Ascending aorta (tissue), 2 donors: Measurements from ENCODE around the gene PHACTR2. TPM values are rescaled to one million over a fixed set of nuclear protein-coding genes. Genes with fewer than 3 reads are reported as not detected.

Source experiments
- DNase-seq, 2 donors: peaks; one replicate each; pipeline ENCODE4 v3.0.0-alpha.2; 2019; ENCODE audit warnings: low spot score in 2 of 2
- H3K27ac ChIP-seq, 2 donors: fragments of 200-600 bp; sonication (generic); one replicate each; pipeline ENCODE4 v1.5.1; 2016 to 2017; ENCODE audit warnings: mild to moderate bottlenecking in 1 of 2
- H3K27me3 ChIP-seq: fragments of 200-600 bp; sonication (generic); one replicate; pipeline ENCODE4 v1.5.1; 2017
- H3K36me3 ChIP-seq, 2 donors: fragments of 200-600 bp; sonication (generic); one replicate each; pipeline ENCODE4 v1.5.1; 2016
- H3K4me1 ChIP-seq, 2 donors: fragments of 200-600 bp; sonication (generic); one replicate each; pipeline ENCODE4 v1.5.1; 2016 to 2017; ENCODE audit warnings: mild to moderate bottlenecking in 1 of 2
- H3K4me3 ChIP-seq, 2 donors: fragments of 200-600 bp; sonication (generic); one replicate each; pipeline ENCODE4 v1.5.1; 2016 to 2017; ENCODE audit warnings: mild to moderate bottlenecking in 1 of 2
- H3K9me3 ChIP-seq, 2 donors: fragments of 200-600 bp; sonication (generic); one replicate each; pipeline ENCODE4 v1.5.1; 2016
- CTCF ChIP-seq, 3 experiments: fragments of 200-600 bp in 2 of 3; fragments of 450-650 bp in 1 of 3; sonication (generic) in 2 of 3; IDR thresholded peaks; one replicate each; pipeline ENCODE4 v1.5.1; 2016 to 2019; ENCODE audit warnings: antibody characterized with exemption in 3 of 3, mild to moderate bottlenecking in 1 of 3, moderate library complexity in 1 of 3
- intact Hi-C: fragments of 100-400 bp; cut with DNase I; formaldehyde crosslinking; loops from one replicate; pipeline ENCODE4 v1.15.1; 2023
- total RNA-seq: library from RNA; depleted of rRNA; stranded (reverse); fragments of >200 nt; gene quantifications from one replicate; pipeline ENCODE4 v1.1.0, GENCODE V29; 2016

Gene PHACTR2
- total RNA-seq, 1 donor from 2014 or later = 112 TPM

DNA sequence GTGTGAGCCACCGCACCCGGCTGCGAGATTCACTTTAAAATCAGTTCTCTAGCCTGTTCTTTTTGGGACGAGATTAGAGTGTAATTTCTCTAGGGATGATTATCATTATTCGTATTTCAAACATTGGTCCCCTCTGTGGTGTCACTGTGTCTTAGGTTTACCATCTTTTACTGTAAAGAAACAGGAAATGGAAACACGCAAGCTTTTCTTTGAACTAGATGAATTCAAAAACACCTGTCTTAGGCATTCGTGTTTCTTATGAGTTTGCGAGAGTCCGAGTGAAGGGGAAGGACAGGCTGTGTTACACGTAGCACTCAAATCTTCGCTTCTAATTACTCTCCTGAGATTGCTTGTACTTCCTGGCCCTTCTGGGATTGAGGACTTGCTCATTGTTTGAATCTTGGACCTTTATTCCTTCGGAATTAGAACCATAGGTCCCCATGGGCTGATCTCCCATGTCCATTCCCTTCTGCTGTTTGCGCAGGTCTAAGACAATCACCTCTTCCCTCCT lies 61.6 kb downstream of the PHACTR2 start:
- no peaks in the 10 kb centered on the region for H3K36me3 ChIP-seq
- TF ChIP-seq CTCF (IDR thresholded peaks at IDR 0.05) = no peak
- H3K9me3 ChIP-seq = no peaks in the 10 kb centered on the region
- H3K4me3 ChIP-seq = no peak overlapping the region
- DNase-seq = no peak
- H3K27ac ChIP-seq = no peak overlapping the region
- H3K27me3 ChIP-seq = no peaks in the 10 kb centered on the region
- H3K4me1 ChIP-seq = peaks cover 5 to 25% of the 10 kb centered on the region in 2 donors
- intact Hi-C loops = no loop called here

DNA sequence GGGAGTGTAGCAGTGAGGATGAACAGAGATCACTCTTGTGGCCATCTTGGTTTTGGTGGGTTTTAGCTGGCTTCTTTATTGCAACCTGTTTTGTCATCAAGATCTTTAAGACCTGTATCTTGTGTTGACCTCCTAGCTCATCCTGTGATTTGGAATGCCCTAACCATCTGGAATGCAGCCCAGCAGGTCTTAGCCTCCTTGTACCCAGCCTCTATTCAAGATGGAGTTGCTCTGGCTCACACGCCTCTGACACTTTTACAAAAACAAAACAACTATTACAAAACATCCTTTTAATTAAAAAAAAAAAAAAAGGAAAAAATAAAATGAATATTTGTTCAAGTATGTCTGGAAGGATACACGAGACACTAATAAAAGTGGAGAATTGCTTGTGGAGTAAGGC lies 62.4 kb downstream of the PHACTR2 start:
- Histone ChIP-seq H3K36me3 (no peaks in the 10 kb centered on the region), H3K4me3 (no peak overlapping the region), H3K27ac (no peak overlapping the region), H3K9me3 (no peaks in the 10 kb centered on the region), H3K27me3 (no peaks in the 10 kb centered on the region), H3K4me1 (peaks cover 9 to 33% of the 10 kb centered on the region in 2 donors)
- no peak for DNase-seq
- TF ChIP-seq CTCF (IDR thresholded peaks at IDR 0.05) = no peak
- intact Hi-C loops = loop anchor here (5.0 kb wide), 1 partner anchor 43 kb away; no protein-coding TSS in a partner anchor

DNA sequence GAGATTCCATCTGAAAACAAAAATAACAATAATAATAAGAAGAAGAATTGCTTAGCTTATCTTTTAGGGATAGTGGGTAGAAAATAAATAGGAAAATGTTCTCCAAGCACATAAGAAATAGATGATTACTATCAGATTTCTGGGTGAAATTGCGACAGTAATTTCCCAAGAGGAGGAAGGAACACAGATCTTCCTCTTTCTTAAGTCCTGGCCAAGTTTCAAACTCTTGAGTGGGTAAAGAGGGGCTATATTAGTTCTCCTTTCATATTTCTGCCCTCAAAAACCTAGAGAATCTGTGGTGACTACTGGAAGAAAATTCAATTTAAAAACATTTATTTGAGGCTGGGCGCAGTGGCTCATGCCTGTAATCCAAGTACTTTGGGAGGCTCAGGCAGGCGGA lies 63.7 kb downstream of the PHACTR2 start:
- Histone ChIP-seq H3K9me3 (no peaks in the 10 kb centered on the region), H3K36me3 (no peaks in the 10 kb centered on the region), H3K27ac (peak overlapping the region; percentile 80 to 86), H3K4me3 (no peak overlapping the region), H3K4me1 (peaks cover 9 to 39% of the 10 kb centered on the region in 2 donors), H3K27me3 (no peaks in the 10 kb centered on the region)
- intact Hi-C loops = loop anchor here (5.0 kb wide), 1 partner anchor 44 kb away; no protein-coding TSS in a partner anchor
- TF ChIP-seq CTCF (IDR thresholded peaks at IDR 0.05) = no peak
- no peak for DNase-seq

DNA sequence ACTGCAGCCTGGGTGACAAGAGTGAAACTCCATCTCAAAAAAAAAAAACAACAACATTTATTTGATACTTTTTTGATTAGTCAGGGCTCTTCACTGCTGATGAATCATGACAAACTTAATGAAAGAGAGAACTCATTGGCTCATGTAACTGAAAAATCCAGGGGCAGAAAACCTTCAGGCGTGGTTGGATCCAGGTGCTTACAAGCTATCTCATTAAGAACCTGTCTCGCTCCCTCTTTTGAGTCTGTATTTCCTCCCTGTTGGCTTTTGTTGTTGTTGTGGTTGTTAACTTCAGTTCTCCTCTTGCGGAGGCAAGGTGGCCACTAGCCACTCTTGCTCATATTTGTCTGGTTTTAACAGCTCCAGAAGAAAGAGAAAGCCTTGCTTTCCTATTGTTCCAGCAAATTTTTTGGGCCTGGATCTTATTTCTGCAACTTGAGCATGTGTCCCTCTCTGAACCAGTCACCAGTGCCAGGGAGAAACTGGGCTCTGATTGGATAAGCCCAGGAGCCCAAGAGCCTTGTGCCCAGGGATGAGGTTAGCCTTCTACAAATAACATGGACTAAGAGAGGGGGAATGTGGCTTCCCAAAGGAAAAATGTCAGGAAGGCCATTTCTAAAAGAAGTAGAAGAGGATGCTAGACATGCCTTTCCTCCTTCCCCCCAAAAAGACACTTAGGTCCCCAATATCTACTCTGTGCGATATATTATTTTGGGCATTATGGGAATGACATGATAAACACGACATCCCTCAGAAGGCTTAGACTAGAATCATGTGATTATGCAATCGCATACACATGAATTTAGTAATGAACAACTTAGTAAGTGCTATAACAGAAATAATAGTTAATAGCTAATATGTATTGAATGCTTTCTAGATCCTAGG lies 64.5 kb downstream of the PHACTR2 start:
- H3K27ac ChIP-seq = peak overlapping the region; percentile 80 to 86
- H3K4me1 ChIP-seq = peaks cover 9 to 40% of the 10 kb centered on the region in 2 donors
- no peaks in the 10 kb centered on the region for H3K27me3 ChIP-seq
- no peak for TF ChIP-seq CTCF (IDR thresholded peaks at IDR 0.05)
- intact Hi-C loops = loop anchor here (5.0 kb wide), 1 partner anchor 45 kb away; no protein-coding TSS in a partner anchor
- DNase-seq = no peak
- no peak overlapping the region for H3K4me3 ChIP-seq
- no peaks in the 10 kb centered on the region for H3K36me3 ChIP-seq
- no peaks in the 10 kb centered on the region for H3K9me3 ChIP-seq

DNA sequence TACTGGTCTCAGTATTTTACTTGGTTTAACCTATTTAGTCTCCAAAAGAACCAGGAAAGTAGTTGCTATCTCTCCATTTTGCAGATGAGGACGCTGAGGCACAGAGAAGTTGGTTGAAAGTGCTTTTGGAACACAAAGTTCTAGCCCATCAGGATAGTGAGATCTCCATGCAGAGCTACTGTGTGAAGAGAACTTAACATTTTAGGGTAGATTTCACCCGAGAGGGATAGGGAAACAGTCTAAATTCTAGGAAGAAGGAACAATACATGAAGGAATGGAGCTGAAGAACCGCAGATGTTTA lies 65.1 kb downstream of the PHACTR2 start:
- Histone ChIP-seq H3K4me1 (peaks cover 9 to 42% of the 10 kb centered on the region in 2 donors), H3K27ac (peak overlapping the region; percentile 80 to 86), H3K9me3 (no peaks in the 10 kb centered on the region), H3K4me3 (peak overlapping the region in 1 of 2 donors; percentile 25), H3K36me3 (no peaks in the 10 kb centered on the region), H3K27me3 (no peaks in the 10 kb centered on the region)
- intact Hi-C loops = loop anchor here (5.0 kb wide), 1 partner anchor 46 kb away; no protein-coding TSS in a partner anchor
- TF ChIP-seq CTCF (IDR thresholded peaks at IDR 0.05) = no peak
- DNase-seq = no peak
